Measurements from ENCODE around the gene HAO1.
"Not testable (repeated sequence)": the region's sequence is repeated elsewhere in the genome, so short reads cannot be mapped to it uniquely, and the experiment has no call there.

HAO1 gene

DNA sequence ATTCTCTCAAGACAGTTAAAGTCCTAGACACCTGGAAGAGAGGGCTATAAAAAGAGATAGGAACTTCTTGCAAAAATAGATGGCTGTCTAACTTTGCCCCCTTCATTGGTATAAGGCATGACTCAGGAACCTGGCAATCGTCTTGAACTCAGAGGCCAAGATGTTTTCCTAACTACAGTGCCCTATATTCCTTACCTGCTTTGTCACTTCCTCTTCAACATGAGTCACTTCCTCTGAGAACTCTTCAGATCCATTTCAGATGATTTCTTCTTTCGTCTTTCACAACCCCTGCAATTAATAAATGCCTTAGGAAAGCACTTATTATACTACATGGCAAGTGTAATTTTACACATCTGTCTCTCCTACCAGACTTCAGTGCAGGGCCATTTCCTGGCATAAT is 83.5 kb downstream of the HAO1 start:
- no peak for DNase-seq (ENCODE audit: low spot score)
- Mint-ChIP-seq H3K9me3 (no peaks in the 10 kb centered on the region), H3K27ac (no peak overlapping the region), H3K27me3 (ENCODE audit: low read depth) (no peaks in the 10 kb centered on the region), H3K4me1 (ENCODE audit: low read depth) (peaks cover 2% of the 10 kb centered on the region), H3K36me3 (ENCODE audit: low read depth) (no peaks in the 10 kb centered on the region), H3K4me3 (no peak overlapping the region)

DNA sequence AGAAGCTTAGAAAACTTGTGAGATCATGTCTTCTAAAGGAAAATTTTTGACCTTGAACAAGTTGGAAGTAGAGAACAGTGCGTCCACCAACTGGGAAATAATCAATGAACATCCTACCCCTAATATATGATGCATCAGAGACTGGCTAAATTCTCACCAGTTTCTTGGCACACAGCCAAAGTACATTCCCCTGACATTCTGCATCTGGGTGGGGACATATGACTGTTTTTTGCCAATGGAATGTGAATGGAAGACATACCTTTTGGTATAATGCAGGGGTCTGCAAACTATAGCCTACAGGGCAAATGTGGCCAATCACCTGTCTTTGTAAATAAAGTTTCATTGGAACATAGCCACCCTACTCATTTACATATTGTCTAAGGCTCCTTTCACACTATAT is 84.7 kb downstream of the HAO1 start:
- no peaks in the 10 kb centered on the region for H3K9me3 Mint-ChIP-seq
- no peak overlapping the region for H3K4me3 Mint-ChIP-seq
- H3K27me3 Mint-ChIP-seq (ENCODE audit: low read depth): no peaks in the 10 kb centered on the region
- no peak overlapping the region for H3K27ac Mint-ChIP-seq
- no peaks in the 10 kb centered on the region for H3K36me3 Mint-ChIP-seq (ENCODE audit: low read depth)
- no peak for DNase-seq (ENCODE audit: low spot score)
- H3K4me1 Mint-ChIP-seq (ENCODE audit: low read depth): peaks cover 2% of the 10 kb centered on the region

DNA sequence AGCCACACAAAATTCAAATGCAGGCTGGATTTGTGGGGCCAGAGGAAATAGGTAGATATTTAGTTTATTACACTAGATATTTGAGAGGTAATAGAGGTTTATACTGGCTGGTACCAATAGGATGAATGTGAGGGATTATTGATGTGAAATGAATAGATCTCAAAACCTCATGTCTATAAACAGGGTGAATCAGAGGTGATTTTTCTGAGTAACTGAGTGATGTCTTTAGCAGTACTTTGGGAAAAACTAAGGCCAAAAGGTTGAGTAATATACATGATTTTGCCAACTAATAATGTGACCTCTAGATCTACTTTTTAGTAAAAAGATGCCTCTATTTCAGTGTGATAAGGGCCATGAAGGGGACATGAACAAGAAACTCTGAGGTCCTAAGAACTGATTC is 86.8 kb downstream of the HAO1 start:
- Mint-ChIP-seq H3K4me1 (ENCODE audit: low read depth) (peaks cover 2% of the 10 kb centered on the region), H3K27me3 (ENCODE audit: low read depth) (no peaks in the 10 kb centered on the region), H3K27ac (no peak overlapping the region), H3K36me3 (ENCODE audit: low read depth) (no peaks in the 10 kb centered on the region), H3K9me3 (no peaks in the 10 kb centered on the region), H3K4me3 (no peak overlapping the region)
- no peak for DNase-seq (ENCODE audit: low spot score)

DNA sequence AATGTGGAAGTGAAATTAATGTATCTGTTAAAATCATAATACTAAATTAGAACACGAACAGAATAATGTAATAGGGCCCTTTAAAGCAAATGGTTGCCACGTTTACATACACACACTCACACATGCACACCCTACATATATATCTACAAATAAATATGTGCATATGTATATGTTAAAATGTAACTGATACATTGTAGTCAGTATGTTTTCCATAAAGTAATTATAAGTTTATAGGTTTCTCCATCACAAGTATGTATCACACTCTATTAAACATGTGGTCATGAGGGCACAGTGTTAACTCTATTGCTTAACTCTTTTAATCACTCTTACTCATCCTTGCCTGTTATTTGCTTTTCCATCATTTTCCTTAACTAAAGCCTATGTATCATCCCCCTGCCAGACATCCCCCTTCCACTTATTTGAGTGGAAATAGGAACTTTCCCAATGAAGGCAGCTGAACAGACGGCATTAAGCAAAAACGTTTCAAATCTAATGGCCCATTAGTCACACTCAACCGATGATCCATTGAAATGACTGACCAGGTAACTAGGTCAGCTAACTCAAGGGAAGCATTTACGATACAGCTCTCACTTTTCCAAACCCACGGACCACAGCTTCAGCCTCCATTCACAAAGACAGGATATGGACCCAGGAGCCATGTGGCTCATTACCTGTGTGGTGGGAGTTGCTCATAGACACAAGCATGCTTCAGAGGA is 89.3 kb downstream of the HAO1 start:
- no peak for DNase-seq (ENCODE audit: low spot score)
- Mint-ChIP-seq H3K9me3 (no peaks in the 10 kb centered on the region), H3K27ac (no peak overlapping the region), H3K36me3 (ENCODE audit: low read depth) (no peaks in the 10 kb centered on the region), H3K27me3 (ENCODE audit: low read depth) (no peaks in the 10 kb centered on the region), H3K4me3 (no peak overlapping the region), H3K4me1 (ENCODE audit: low read depth) (no peaks in the 10 kb centered on the region)

DNA sequence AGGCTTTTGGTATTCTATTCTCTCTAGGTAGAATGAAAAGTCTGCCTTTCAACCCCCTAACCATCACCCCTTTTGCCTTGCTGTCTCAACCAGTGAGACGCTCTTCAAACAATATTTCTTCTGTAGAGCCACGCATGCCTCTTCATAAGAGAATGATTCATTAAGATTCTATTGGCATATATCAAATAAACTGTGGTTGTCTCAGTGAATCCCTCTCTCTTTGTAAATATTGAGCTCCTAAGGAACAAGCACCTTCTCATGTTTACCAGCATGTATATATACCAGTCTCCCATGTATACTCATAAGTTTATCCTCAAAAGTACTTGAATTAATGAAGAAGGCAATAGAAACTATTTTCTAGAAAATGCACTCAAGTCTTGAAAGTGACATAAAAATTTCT is 90.6 kb downstream of the HAO1 start:
- H3K27ac Mint-ChIP-seq: no peak overlapping the region
- no peaks in the 10 kb centered on the region for H3K36me3 Mint-ChIP-seq (ENCODE audit: low read depth)
- no peaks in the 10 kb centered on the region for H3K9me3 Mint-ChIP-seq
- H3K4me1 Mint-ChIP-seq (ENCODE audit: low read depth): no peaks in the 10 kb centered on the region
- no peak overlapping the region for H3K4me3 Mint-ChIP-seq
- no peaks in the 10 kb centered on the region for H3K27me3 Mint-ChIP-seq (ENCODE audit: low read depth)
- no peak for DNase-seq (ENCODE audit: low spot score)

DNA sequence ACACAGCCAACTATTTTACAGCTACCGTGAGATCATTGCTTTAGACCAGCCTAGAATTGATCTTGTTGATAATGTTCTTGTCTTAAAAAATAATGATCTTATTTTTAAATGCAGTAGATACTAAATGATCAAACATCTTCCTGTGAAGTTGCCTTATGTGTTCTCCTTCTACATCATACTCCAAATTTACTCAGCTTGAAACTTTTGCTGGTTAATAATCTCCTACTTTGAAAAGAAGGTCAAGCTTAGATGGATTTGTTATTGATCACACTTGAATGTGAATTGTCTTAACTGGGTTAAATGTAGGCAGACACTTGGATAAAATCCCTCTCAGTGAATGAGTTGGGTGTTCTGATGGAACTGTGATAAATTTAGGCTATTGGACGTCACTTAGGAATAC is 91.9 kb downstream of the HAO1 start:
- no peaks in the 10 kb centered on the region for H3K27me3 Mint-ChIP-seq (ENCODE audit: low read depth)
- no peaks in the 10 kb centered on the region for H3K4me1 Mint-ChIP-seq (ENCODE audit: low read depth)
- no peaks in the 10 kb centered on the region for H3K9me3 Mint-ChIP-seq
- no peak overlapping the region for H3K4me3 Mint-ChIP-seq
- no peaks in the 10 kb centered on the region for H3K36me3 Mint-ChIP-seq (ENCODE audit: low read depth)
- no peak for DNase-seq (ENCODE audit: low spot score)
- no peak overlapping the region for H3K27ac Mint-ChIP-seq

DNA sequence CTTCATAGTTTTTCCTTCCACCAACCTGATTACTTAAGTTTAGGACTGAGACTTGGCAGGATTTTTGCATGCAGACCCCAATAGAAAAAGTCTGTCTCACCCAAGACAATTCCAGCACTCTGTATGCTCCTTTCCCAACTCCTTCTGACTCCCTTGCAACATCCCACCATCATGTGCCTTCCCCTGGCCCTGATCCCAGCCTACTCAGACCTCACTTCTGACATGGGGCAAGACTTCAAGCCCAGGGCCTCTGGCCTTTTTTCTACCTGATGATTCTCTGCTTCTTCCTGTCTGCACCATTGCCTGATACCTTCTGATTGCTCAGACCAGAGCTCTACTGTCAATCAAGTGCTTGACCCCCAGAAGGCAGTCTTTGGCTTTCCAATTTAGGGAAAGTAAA is 96.6 kb downstream of the HAO1 start:
- H3K4me3 Mint-ChIP-seq: no peak overlapping the region
- H3K4me1 Mint-ChIP-seq (ENCODE audit: low read depth): no peaks in the 10 kb centered on the region
- no peaks in the 10 kb centered on the region for H3K27me3 Mint-ChIP-seq (ENCODE audit: low read depth)
- H3K9me3 Mint-ChIP-seq: no peaks in the 10 kb centered on the region
- DNase-seq (ENCODE audit: low spot score): no peak
- H3K27ac Mint-ChIP-seq: no peak overlapping the region
- no peaks in the 10 kb centered on the region for H3K36me3 Mint-ChIP-seq (ENCODE audit: low read depth)

DNA sequence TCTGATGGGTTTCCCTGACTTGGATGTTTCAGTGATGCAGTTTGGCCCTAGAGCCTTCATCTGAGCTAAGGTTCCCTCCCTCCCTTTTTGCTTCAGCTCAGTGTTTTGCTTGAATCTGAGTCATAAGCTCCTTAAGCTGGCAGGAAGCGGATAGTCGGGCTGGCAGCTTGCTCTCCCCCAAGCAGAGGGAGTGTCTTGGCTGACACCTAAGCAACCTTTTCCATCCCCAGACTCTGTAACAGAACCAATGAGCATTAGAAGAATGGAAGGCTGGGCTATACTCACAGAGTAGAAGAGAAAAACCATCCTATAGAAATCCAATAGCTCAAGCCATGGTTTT is 98.3 kb downstream of the HAO1 start:
- H3K9me3 Mint-ChIP-seq: no peaks in the 10 kb centered on the region
- H3K27ac Mint-ChIP-seq: no peak overlapping the region
- H3K4me1 Mint-ChIP-seq (ENCODE audit: low read depth): no peaks in the 10 kb centered on the region
- DNase-seq (ENCODE audit: low spot score): no peak
- H3K4me3 Mint-ChIP-seq: no peak overlapping the region
- no peaks in the 10 kb centered on the region for H3K36me3 Mint-ChIP-seq (ENCODE audit: low read depth)
- no peaks in the 10 kb centered on the region for H3K27me3 Mint-ChIP-seq (ENCODE audit: low read depth)

DNA sequence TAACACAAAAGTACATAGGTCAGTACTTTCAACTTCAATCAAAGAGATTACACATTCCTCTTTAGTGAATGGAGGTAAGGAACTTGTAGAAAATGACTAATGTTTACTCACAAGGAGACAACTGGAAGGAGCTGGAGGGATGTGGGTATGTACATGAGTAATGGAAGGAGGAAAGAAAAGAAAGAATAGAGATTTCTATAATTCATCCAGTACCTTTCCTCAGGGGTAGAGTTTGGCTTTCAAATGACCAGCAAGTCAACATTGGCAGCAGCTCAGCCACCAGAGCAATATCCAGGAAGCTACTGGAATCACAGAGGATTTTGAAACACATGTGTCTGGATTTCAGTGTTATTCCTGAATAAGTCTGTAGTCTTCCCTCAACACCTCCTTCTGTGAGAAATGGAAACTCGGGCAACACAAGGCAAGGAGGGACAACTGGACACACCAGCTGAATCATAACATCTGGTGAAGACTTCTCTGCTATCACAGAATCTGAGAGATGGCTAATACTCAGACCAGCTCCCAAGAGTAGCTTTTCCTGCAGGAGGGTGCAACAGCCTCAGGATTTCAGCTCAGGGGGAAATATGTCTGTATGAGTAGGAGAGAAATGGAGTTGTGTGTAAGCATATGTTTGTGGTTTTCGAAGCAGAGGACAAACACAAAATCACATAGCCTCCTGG is 98.8 kb downstream of the HAO1 start:
- H3K27ac Mint-ChIP-seq: no peak overlapping the region

DNA sequence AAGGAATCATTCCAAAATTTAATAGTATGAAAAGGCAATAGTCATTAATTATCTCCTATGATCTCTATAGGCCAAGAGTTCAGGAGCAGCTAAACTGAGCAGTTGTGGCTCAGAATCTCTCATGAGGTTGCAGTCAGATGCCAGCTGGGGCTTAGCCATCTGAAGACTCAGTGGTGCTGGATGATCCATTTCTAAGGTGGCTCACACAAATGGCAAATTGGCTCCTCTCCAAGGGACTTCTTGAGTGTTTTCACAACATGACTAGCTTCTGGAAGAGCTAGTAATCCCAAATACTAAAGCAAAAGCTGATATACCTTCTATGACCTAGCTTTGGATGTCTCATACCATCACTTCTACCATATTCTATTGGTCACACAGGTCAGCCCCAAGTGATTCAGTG is 104.2 kb downstream of the HAO1 start:
- H3K27ac Mint-ChIP-seq: no peak overlapping the region
- no peaks in the 10 kb centered on the region for H3K27me3 Mint-ChIP-seq (ENCODE audit: low read depth)
- H3K4me1 Mint-ChIP-seq (ENCODE audit: low read depth): no peaks in the 10 kb centered on the region
- no peak overlapping the region for H3K4me3 Mint-ChIP-seq
- H3K36me3 Mint-ChIP-seq (ENCODE audit: low read depth): no peaks in the 10 kb centered on the region
- peaks cover 12% of the 10 kb centered on the region for H3K9me3 Mint-ChIP-seq
- DNase-seq (ENCODE audit: low spot score): no peak

More for the DNA sequence above, 98.8 kb downstream of the HAO1 start:
- H3K9me3 Mint-ChIP-seq: no peaks in the 10 kb centered on the region
- H3K27me3 Mint-ChIP-seq (ENCODE audit: low read depth): no peaks in the 10 kb centered on the region
- no peaks in the 10 kb centered on the region for H3K36me3 Mint-ChIP-seq (ENCODE audit: low read depth)
- no peak for DNase-seq (ENCODE audit: low spot score)
- H3K4me1 Mint-ChIP-seq (ENCODE audit: low read depth): no peaks in the 10 kb centered on the region
- no peak overlapping the region for H3K4me3 Mint-ChIP-seq

DNA sequence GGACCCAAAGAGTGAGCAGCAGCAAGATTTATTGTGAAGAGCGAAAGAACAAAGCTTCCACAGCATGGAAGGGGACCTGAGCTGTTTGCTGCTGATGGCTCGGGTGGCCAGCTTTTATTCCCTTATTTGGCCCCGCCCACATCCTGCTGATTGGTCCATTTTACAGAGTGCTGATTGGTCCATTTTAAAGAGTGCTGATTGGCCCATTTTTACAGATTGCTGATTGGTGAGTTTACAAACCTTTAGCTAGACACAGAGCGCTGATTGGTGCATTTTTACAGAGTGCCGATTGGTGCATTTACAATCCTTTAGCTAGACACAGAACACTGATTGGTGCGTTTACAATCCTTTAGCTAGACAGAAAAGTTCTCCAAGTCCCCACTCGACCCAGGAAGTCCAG is 105.8 kb downstream of the HAO1 start:
- not testable (repeated sequence) for H3K27me3 Mint-ChIP-seq (ENCODE audit: low read depth)

More for the DNA sequence above, 105.8 kb downstream of the HAO1 start:
- H3K4me3 Mint-ChIP-seq; H3K36me3 Mint-ChIP-seq (ENCODE audit: low read depth); H3K27ac Mint-ChIP-seq; DNase-seq (ENCODE audit: low spot score); H3K4me1 Mint-ChIP-seq (ENCODE audit: low read depth): not testable (repeated sequence)
- H3K9me3 Mint-ChIP-seq: peaks cover 12% of the 10 kb centered on the region
